Choroid plexus epithelial cell (primary cell): Measurements from ENCODE around the gene EIF4B.

Experiments used
- DNase-seq: peaks from one replicate; pipeline ENCODE4 v3.0.0-alpha.2; 2010; ENCODE audit warnings: low read depth
- H3K4me3 ChIP-seq: 2 replicates; pipeline ENCODE4 v1.5.1; 2011; ENCODE audit warnings: low read depth, mild to moderate bottlenecking, control low read depth, low read length, moderate library complexity
- TF ChIP-seq, protein P1 (sequence below): conservative IDR thresholded peaks from 2 replicates; pipeline ENCODE4 v1.5.1; 2011; ENCODE audit warnings: low read depth, mild to moderate bottlenecking, control low read depth, inconsistent platforms, low read length, moderate library complexity

EIF4B gene

DNA sequence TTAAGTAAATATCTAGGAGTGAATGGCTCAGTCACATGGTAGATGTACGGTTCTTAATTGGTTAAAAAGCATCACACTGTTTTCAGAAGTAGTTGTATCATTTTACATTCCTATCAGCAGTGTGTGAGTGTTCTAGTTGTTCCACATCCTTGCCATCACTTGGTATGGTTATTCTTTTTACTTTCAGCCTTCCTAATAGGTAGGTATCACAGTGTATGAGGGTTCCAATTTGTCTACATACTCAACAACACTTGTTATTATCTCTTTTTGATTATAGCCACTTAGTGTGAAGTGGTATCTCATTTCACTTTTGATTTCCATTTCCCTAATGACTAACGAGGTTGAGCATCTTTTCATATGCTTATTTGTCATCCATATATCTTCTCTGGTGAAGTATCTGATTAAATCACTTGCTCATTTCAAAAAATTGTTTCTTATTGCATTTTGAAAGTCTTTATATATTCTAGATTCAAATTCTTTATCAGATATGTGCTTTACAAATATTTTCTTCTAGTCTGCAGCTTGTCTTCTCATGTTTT lies 76.5 kb downstream of the EIF4B start:
- no peak overlapping the region for H3K4me3 ChIP-seq
- DNase-seq, result no peak
- TF ChIP-seq, protein P1, sequence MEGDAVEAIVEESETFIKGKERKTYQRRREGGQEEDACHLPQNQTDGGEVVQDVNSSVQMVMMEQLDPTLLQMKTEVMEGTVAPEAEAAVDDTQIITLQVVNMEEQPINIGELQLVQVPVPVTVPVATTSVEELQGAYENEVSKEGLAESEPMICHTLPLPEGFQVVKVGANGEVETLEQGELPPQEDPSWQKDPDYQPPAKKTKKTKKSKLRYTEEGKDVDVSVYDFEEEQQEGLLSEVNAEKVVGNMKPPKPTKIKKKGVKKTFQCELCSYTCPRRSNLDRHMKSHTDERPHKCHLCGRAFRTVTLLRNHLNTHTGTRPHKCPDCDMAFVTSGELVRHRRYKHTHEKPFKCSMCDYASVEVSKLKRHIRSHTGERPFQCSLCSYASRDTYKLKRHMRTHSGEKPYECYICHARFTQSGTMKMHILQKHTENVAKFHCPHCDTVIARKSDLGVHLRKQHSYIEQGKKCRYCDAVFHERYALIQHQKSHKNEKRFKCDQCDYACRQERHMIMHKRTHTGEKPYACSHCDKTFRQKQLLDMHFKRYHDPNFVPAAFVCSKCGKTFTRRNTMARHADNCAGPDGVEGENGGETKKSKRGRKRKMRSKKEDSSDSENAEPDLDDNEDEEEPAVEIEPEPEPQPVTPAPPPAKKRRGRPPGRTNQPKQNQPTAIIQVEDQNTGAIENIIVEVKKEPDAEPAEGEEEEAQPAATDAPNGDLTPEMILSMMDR, result no peak

DNA sequence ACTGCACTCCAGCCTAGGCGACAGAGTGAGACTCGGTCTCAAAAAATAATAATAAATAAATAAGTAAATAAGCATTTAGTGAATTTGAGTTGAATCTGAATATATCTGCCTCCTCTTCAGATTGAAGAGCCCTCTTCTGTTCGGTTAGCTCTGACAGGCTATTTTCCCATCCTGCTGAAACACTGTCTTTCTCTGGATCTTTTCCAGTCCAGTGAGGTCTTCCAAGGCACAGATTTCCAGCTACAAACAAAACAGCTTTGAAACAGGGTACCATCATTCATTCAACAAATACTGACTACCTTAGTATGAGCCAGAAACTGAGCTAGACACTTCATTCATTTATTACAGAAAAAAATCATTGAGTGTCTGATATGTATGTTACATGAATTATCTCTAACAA lies 80.1 kb downstream of the EIF4B start:
- no peak for DNase-seq

DNA sequence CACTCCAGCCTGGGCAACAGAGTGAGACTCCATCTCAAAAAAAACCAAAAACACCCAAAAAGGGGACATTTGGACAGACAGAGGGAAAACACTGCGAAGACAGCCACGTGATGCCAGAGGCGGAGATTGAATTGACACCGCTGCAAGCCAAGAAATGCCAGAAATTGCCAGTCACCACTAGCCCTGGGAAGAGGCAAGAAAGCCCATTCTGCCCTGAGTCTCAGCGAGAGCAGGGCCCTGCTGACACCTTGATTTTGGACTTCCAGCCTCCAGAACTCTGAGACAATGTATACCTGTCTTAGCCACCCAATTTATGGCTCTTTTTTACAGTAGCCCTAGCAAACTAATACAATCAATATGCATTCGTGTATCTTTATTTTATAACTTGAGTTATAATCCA lies 83.8 kb downstream of the EIF4B start:
- DNase-seq, result no peak
- H3K4me3 ChIP-seq, result no peak overlapping the region
- TF ChIP-seq, protein P1, result no peak

More for the DNA sequence above, 80.1 kb downstream of the EIF4B start:
- H3K4me3 ChIP-seq, result no peak overlapping the region
- TF ChIP-seq, protein P1, result no peak

DNA sequence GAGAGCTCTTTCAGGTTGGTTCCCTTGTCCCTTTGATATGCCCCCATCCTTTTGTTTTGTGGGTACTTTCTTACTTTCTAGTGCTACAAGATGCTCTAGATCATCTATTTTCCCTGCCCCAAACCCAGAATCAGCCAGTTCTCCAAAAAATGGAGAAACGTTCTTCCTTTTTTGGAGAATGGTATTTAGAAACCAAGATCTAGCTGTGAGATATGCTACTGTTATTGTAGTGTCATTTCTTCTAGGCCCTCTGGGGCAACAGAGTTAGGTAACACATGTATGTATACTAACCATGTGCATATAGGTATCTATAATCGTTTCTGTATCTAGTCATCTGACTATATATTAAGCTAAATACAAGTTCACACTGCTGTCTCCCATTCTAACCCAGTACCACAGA lies 84.3 kb downstream of the EIF4B start:
- no peak overlapping the region for H3K4me3 ChIP-seq
- TF ChIP-seq, protein P1, result no peak
- no peak for DNase-seq

DNA sequence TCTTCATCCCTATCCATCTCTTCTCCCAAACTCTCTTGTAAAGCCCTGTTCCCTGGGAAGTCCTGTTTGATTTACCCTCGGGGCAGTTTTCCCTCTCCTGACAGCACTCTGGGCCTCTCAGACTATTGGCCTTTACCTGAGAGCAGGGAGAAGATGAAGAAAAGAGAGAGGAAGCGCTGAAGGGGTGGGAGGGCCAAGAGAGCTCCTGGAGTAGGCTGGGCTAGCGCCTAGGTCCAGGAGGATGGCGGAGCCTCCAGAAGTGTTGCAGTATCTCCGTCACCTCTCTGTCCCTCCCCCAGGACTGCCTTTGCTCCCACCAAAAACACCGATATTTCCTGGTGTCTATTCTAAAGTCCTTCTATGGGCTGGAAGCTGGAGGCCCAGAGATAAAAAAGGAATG lies 85.5 kb downstream of the EIF4B start:
- TF ChIP-seq, protein P1, result no peak
- H3K4me3 ChIP-seq, result no peak overlapping the region
- DNase-seq, result no peak
